Suppressor macrophage treated with lipopolysaccharide for 1 hour (primary cell): Measurements from ENCODE around the gene DCP1A.
"Not testable (repeated sequence)": the region's sequence is repeated elsewhere in the genome, so short reads cannot be mapped to it uniquely, and the experiment has no call there.

ENCODE experiments used
- DNase-seq, 3 donors: peaks; one replicate each; pipeline ENCODE4 v3.0.0-alpha.2; 2020 to 2022

Gene DCP1A

DNA sequence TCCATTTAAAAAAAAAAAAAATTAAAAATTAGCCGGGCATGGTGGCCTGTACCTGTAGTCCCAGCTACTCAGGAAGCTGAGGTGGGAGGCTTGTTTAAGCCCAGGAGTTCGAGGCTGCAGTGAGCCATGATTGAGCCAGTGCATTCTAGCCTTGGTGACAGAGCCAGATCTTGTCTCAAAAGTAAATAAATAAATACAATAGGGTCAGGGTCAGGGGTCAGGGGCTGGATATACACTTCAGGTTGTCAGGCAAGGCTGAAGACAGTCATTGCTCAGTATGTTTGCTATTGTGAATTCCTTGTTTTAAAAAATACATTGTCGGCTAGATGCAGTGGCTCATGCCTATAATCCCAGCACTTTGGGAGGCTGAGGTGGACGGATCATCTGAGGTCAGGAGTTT lies 83.4 kb downstream of the DCP1A start:
- DNase-seq: no peak

GRCh38 chr3:53261712-53262111 lies 85.6 kb downstream of the DCP1A start:
- no peak for DNase-seq

GRCh38 chr3:53260286-53260785 lies 87.0 kb downstream of the DCP1A start:
- DNase-seq: no peak

DNA sequence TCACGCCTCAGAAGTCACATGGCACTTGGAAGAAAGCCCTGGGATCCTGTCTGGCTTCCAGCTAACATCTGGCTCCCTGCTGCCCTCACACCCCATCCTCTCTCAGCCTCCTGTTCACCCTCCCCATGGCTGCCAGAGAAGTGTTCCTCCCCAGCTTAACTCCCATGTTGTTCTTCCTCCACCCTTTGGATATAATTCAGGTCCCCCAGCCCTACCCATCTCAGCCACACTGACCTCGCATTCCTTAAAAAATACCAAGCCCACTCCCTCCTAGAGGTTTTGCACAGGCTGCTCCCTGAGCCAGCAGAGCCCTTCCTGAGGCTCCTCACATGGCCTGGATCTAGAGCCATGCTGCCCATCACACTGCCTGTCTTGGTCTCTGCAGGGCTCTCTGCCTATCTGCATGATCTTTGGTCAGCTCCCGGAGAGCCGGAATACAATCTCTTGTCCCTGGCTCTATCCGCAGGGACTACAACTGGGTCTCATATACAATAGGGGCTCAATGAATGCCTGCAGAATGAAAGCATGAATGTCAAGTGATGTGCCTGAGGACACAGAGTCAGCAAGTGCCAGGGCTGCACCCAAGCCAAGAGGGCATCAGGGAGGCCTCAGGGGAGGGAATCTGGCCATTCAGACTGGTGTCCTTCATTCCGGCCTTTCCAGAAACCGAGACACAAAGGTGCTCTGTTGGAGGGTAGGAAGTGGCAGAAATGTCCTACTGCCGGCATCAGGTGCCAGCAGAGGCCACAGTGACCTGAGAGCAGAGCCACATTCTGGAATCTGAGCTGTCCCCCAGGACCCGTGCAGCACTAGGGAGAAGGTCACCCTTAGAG lies 87.7 kb downstream of the DCP1A start:
- DNase-seq: no peak

GRCh38 chr3:53258600-53259426 lies 88.5 kb downstream of the DCP1A start:
- DNase-seq: no peak

DNA sequence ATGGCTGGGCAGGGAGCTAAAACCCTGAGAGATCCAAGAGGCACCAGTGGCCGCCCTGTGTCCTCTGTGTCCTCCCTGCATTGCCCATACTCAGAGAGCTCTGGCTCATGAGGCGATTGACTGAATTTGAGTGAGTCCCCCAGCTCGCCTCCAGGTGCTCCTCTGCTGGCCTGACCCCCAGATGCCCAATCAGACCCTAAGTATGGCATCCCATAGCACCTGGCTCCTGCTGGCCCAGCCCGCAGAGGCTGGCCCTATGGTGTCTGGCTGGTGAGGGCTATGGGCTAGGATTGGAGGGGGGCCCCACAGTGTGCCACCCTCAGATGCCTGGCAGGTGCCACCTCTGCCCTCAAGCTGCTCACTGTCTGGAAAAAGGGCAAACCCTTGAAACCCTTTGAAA lies 89.9 kb downstream of the DCP1A start:
- no peak for DNase-seq

- DNase-seq: no peak
Measured at GRCh38 chr3:53256704-53257055, 90.7 kb downstream of the DCP1A start.

DNA sequence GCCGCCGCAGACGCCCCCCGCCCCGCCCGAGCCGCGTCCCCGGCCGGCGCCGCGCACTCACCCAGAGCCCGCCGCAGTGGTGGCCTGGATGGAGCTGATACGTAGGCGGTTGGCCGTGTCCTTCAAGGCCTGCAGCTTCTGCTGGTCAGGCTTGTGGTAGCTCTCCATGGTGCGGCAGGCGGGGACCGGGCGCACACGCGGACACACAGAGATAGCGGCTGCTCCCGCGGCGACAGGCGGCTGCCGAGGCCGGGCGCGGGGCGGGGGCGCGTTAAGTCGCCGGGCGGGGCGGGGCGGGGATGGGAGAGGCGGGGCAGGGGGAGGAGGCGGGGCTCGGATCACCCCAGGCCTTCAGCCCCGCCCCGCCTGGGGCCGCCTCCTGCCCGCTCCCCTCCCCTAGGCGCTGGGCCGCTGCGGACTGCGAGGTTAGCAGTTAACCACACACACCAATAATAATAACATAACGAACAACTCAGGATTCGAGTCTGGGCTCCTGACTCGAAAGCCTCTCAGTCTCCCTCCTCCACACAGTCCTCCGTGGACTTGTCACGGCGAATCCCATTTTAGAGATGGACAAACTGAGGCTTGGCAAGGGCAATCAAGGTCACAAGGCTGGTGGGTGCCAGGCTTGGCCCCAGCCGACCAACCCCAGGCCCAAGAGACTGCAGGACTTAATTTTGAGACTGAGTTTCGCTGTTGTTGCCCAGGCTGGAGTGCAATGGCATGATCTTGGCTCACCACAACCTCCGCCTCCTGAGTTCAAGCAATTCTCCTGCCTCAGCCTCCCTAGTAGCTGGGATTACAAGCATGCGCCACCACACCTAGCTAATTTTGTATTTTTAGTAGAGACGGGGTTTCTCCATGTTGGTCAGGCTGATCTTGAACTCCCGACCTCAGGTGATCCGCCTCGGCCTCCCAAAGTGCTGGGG lies 91.3 kb downstream of the DCP1A start, which contains the start of gene TKT:
TKT (minus strand) TSS at position 248 of the 929 bp plus-strand sequence; CDS start at position 168, 80 bp downstream.
- DNase-seq: peak; percentile 86 to 99 (median 96)

DNA sequence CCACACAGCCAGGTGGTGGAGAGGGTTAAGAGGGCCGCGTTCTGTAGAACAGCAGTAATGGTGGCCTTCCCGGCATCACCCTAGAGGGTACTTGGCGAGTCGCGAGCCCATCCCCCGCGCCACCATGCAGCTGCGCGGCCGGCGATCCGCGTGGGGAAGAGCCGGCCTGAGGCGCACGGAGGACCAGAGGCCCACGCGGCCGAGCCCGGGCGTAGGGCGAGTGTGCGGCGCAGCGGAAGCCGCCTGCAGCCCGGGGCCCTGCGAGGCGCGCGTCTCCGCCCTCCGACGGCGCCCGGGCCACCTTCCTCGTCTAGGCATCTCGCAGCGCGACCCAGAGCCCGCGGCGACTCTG lies 91.9 kb downstream of the DCP1A start:
- DNase-seq: peak; percentile 59 to 83 (median 69)

DNA sequence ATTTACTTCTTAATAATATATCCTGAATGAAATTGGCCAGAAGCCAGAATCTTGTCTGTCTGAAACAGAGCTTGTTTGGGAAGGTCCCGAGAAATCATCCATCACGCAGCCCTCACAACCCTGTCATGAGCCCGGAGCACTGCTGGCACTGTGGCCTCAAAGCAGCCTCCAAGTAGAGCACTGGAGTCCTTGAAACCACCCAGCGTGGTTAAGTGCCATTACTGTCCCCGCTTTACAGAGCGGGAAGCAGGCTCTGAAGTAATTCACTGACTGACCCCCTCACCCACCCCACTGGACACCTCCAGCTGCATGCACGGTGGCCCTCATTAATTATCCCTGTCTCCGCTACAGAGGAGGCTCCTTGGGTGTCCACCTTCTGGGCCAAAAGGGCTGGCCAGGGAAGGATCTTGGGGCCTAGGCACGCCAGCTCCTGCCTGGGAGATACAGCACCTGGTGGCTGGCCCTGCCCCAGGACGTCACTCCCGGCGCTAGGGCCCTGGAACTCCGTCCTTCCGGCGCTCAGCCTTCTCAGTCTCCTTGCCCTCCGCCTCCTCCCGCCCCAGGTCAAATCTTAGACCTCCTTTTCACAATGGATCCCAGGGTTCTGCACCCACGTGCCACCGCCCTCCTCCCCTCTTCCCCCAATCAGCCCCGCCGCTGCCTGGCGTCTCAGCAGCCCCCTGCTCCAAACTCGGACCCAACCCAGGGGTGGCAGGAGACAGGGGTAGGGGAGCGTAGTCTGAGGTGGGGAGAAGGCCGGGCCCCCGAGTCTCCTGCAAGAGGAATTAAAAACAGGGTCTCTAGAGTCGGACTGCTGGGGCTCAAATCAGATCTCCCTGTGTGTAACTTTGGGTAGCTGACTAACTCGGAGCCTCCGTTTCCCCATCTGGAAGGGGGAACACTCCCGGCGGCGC lies 92.6 kb downstream of the DCP1A start:
- DNase-seq: peak; percentile 49 to 67 (median 52)

DNA sequence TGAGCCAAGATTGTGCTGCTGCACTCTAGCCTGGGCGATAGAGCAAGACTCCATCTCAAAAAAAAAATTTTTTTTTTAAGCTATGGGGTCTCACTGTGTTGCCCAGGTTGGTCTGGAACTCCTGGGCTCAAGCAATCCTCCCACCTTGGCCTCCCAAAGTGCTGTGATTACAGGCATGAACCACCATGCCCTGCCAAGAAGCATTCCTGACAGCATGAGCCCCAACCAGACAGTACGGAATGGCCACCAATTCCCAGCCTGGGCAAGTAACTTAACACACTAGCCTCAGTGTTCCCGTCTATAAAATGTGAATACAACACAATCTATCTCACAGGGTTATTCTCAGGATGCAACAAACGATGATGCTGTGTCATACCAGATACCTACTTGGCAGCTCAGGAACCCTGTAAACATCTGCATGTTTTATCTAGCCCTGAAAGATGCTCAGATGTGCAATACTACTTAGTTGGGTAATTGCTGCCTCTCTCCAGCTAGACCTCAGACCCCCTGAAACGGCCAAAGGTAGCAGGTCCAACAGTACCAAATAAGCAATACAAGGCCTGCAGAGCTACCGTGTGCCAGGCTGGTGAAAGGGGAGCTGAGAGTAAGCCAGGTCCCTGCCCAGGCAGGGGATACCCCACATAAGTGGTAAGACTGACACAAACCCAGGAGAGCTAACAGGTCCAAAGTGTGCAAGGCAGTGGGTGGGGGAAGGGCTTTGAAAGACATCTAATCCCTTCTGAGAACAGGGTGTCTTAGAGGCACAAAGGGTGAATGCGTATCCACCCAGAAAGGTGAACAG lies 93.4 kb downstream of the DCP1A start:
- no peak for DNase-seq

DNA sequence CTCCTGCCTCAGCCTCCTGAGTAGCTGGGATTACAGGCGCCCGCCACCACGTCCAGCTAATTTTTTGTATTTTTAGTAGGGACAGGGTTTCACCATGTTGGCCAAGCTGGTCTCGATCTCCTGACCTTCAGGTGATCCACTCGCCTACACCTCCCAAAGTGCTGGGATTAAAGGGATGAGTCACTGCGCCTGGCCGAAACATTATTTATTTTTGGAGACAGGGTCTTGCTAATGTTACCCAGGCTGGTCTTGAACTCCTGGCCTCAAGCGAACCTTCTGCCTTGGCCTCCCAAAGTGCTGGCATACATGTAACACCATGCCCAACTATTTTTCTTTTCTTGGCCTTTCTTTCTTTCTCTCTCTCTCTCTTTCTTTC lies 94.4 kb downstream of the DCP1A start:
- not testable (repeated sequence) for DNase-seq

- DNase-seq: peak; percentile 57 to 66 (median 63)
Measured at GRCh38 chr3:53252096-53252946, 95.0 kb downstream of the DCP1A start.

DNA sequence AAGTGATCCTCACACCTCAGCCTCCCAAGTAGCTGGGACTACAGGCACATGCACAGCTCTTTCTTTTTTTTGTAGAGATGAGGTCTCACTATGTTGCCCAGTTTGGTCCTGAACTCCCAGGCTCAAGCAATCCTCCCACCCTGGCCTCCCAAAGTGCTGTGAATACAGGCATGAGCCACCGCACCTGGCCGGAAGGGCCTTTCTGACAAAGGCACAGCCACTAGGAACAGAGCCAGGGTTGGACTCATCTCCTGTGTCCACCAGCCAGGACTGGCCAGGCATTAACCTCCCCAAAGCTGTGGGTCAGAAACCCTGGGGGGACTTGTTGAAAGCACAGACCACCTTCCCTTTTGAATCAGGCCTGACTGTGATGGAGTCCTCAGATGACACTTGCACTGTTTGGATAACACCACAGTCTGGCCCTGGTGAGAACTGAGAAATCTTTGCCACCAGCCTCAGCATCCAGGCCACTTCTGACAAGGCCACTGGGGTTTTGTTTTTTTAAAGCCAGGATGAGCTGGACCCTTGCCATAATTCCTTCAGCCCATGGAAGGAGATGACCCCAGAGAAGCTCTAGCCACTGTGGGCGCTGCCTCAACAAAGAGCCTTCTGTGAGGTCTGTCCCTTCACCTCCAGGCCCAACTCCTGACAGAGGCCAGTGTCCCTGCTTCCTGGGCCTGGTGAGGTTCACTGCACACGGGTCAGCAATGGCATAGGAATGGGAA lies 96.3 kb downstream of the DCP1A start:
- no peak for DNase-seq

DNA sequence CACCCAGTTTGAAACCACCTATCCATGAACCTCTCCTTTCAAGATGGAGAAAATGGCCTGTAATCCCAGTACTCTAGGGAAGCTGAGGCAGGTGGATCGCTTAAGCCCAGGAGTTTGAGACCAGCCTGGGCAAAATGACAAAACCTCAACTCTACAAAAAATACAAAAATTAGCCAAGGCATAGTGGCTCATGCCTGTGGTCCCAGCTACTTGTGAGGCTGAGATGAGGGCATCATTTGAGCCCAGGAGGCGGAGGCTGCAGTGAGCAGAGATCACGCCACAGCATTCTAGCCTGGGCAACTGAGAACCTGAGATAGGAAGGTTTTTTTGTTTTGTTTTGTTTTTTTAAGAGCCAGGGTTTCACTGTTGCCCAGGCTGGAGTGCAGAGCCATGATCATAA lies 96.9 kb downstream of the DCP1A start:
- DNase-seq: no peak

GRCh38 chr3:53248161-53248560 lies 99.2 kb downstream of the DCP1A start:
- no peak for DNase-seq

GRCh38 chr3:53247619-53248018 lies 99.7 kb downstream of the DCP1A start:
- no peak for DNase-seq

DNA sequence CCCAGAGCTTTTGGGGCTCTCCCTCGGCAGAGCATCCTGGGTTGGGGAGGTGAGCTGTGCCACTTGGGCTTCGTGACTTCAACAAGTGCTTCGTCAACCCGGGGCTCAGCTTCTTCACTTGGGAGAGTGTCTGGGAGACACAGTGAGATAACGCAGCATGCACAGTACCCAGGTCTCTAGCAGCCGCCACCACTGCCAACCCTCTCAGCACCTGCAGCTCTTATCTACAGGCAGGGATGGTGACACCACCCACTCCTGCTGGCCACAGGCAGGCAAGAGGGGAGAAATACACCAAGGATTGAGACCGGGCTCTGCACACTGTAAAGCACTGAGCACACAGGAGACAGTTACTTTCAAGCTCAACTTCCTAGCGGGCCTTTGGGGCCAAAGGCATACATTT lies 103.1 kb downstream of the DCP1A start:
- DNase-seq: no peak

- DNase-seq: no peak
Measured at GRCh38 chr3:53243785-53244184, 103.6 kb downstream of the DCP1A start.
